Ectodermal cell (in vitro differentiated cells): Measurements from ENCODE around the gene PLEKHA1.

Experiments
- H3K27ac ChIP-seq: 2 replicates; pipeline ENCODE4 v1.7.0; 2013; ENCODE audit warnings: mild to moderate bottlenecking, low read depth, low read length; ENCODE audit not compliant: insufficient read depth, poor library complexity, severe bottlenecking
- H3K27me3 ChIP-seq: 2 replicates; pipeline ENCODE4 v1.7.0; 2013; ENCODE audit warnings: mild to moderate bottlenecking, low read length; ENCODE audit not compliant: insufficient read depth, control insufficient read depth, poor library complexity, severe bottlenecking
- H3K36me3 ChIP-seq: one replicate; pipeline ENCODE4 v1.7.0; 2013; ENCODE audit warnings: low read length; ENCODE audit not compliant: control insufficient read depth, insufficient read depth
- H3K4me1 ChIP-seq: one replicate; pipeline ENCODE4 v1.7.0; 2013; ENCODE audit warnings: low read length; ENCODE audit not compliant: control insufficient read depth, insufficient read depth
- H3K4me3 ChIP-seq: 2 replicates; pipeline ENCODE4 v1.7.0; 2013; ENCODE audit warnings: low read depth, low read length, control low read depth; ENCODE audit not compliant: insufficient read depth
- H3K9me3 ChIP-seq: 2 replicates; pipeline ENCODE4 v1.7.0; 2013; ENCODE audit warnings: mild to moderate bottlenecking, low read length, moderate library complexity; ENCODE audit not compliant: control insufficient read depth
- WGBS, 2 experiments: methylation state at CpG; one replicate each; pipeline ENCODE4 v1.1.7; 2013; ENCODE audit warnings: missing lambda C conversion rate in 2 of 2; 5-methylcytosine and 5-hydroxymethylcytosine counted together

The PLEKHA1 gene

GRCh38 chr10:122361046-122361445 lies 13.5 kb upstream of the PLEKHA1 start:
- no peaks in the 10 kb centered on the region for H3K4me1 ChIP-seq
- H3K36me3 ChIP-seq = no peaks in the 10 kb centered on the region
- H3K4me3 ChIP-seq = no peak overlapping the region
- no peaks in the 10 kb centered on the region for H3K27me3 ChIP-seq
- H3K27ac ChIP-seq = no peak overlapping the region
- no peaks in the 10 kb centered on the region for H3K9me3 ChIP-seq
- WGBS, 2 experiments = 94% methylated on average over 1 of the region's 1 CpG

GRCh38 chr10:122362031-122362592 lies 12.4 kb upstream of the PLEKHA1 start:
- Histone ChIP-seq H3K4me3 (no peak overlapping the region), H3K4me1 (no peaks in the 10 kb centered on the region), H3K36me3 (no peaks in the 10 kb centered on the region), H3K9me3 (no peaks in the 10 kb centered on the region), H3K27me3 (no peaks in the 10 kb centered on the region), H3K27ac (no peak overlapping the region)
- WGBS, 2 experiments = 92 to 94% methylated on average over 4 of the region's 4 CpGs

GRCh38 chr10:122362621-122363020 lies 11.9 kb upstream of the PLEKHA1 start:
- H3K4me3 ChIP-seq = no peak overlapping the region
- H3K27ac ChIP-seq = no peak overlapping the region
- H3K9me3 ChIP-seq = no peaks in the 10 kb centered on the region
- H3K27me3 ChIP-seq = no peaks in the 10 kb centered on the region
- H3K4me1 ChIP-seq = no peaks in the 10 kb centered on the region
- no peaks in the 10 kb centered on the region for H3K36me3 ChIP-seq
- 42 to 44% methylated on average over 2 of the region's 2 CpGs for WGBS, 2 experiments

- Histone ChIP-seq H3K4me1 (peaks cover under 1% of the 10 kb centered on the region), H3K9me3 (no peaks in the 10 kb centered on the region), H3K4me3 (no peak overlapping the region), H3K27ac (no peak overlapping the region), H3K36me3 (no peaks in the 10 kb centered on the region), H3K27me3 (no peaks in the 10 kb centered on the region)
- 93 to 98% methylated on average over 2 of the region's 2 CpGs for WGBS, 2 experiments
These were observed 11.2 kb upstream of the PLEKHA1 start for GRCh38 chr10:122363311-122363710.

DNA sequence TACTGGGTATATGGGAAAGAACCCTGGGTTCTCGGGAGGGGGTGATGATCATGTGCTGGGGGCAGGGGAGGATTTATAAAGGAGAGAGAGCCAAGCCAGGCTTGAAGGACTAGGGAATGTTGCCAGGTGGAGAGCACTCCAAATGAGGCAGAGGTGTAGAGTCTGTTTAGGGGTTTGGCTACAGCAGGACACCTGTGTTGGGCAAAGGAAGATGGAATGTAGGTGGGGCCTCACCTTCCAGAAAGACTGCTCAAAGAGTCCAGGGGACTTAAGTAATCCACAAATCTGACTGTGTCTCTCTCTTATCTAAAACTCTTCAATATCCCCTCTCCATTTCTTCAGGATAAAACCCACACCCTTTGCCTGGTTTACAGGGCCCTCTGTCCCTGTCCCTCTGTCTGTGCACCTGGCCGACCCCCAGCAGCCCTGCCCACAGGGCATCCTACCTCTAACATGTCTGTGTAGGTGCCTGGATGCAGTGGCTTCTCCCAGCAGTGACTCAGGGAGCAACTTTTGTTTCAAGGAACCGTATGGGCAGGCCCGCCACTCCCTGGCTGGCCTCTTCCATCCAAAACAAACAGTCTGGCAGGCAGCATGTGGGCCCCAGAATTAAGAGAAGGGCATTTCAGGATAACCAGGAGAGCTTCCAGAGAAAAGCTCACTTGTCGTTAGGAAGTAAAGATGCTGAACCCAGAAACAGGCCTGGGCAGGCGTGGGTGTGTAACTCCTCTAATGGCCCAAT lies 10.6 kb upstream of the PLEKHA1 start:
- no peaks in the 10 kb centered on the region for H3K36me3 ChIP-seq
- H3K27ac ChIP-seq = no peak overlapping the region
- WGBS, 2 experiments = 76 to 80% methylated on average over 6 of the region's 6 CpGs
- no peak overlapping the region for H3K4me3 ChIP-seq
- H3K4me1 ChIP-seq = peaks cover 3% of the 10 kb centered on the region
- no peaks in the 10 kb centered on the region for H3K27me3 ChIP-seq
- H3K9me3 ChIP-seq = no peaks in the 10 kb centered on the region

DNA sequence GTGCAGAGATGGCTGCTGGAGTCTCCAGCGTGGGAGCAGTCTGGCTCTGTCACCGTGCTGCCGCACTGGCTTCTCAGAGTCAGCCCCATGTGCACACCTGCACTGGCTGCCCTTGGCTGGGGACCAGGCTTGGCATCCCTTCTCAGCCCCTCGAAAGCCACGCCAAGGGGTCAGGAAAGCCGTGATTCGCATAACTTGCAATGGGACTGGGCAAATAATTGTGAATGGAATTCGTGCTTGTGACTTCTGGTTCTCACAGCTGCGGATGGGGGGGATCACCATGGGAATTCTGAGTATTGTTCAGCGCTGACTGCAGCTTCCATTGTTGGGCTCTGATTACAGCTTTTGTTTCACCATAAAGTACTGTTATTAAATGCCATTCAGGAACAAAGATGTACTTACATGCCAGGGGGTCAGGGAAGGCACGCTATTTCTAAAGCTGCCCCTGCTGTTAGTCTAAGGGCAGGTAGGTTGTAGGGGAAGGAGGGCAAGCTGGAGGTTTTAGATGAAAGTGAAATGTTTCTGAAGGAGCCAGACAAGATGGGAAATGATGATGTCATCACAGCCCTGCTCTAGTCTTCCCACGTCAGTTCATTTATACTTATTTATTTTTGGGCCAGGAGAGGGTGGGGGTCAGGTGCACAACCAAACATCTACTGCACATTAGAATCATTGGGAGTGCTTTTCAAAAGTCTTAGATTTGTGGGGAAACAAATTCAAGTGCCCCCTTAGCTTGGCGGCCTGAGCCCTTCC lies 5.8 kb upstream of the PLEKHA1 start:
- WGBS, 2 experiments = 69 to 70% methylated on average over 12 to 13 of the region's 13 CpGs
- Histone ChIP-seq H3K27me3 (peaks cover 12% of the 10 kb centered on the region), H3K9me3 (no peaks in the 10 kb centered on the region), H3K4me3 (no peak overlapping the region), H3K27ac (no peak overlapping the region), H3K36me3 (no peaks in the 10 kb centered on the region), H3K4me1 (peaks cover 6% of the 10 kb centered on the region)

- 86 to 91% methylated on average over 4 of the region's 4 CpGs for WGBS, 2 experiments
- no peak overlapping the region for H3K4me3 ChIP-seq
- H3K27me3 ChIP-seq = peaks cover 24% of the 10 kb centered on the region
- H3K9me3 ChIP-seq = no peaks in the 10 kb centered on the region
- peaks cover 7% of the 10 kb centered on the region for H3K4me1 ChIP-seq
- no peak overlapping the region for H3K27ac ChIP-seq
- H3K36me3 ChIP-seq = no peaks in the 10 kb centered on the region
These were observed 1.4 kb upstream of the PLEKHA1 start for GRCh38 chr10:122373108-122373507.

DNA sequence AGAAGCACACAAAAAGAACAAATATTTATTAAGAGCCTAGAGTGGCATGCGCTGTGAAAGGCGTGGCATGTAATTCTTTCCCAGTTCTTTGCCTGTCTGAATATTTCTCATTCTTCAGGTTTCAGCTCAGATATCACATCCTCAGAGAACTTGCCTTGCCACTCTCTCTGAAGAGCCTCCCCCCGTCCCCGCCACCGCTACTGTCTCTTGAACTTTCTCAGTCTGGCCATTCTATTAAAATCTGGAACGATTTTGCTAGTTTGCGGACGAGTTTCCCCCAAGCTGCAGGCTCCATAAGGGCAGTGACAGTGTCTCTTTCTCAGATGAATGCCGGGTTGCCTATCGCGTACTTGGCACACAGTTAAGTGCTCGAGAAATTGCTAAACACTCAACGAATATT lies 787 bp upstream of the PLEKHA1 start:
- H3K36me3 ChIP-seq = no peaks in the 10 kb centered on the region
- 41% methylated on average over 13 of the region's 13 CpGs for WGBS, 2 experiments
- H3K9me3 ChIP-seq = no peaks in the 10 kb centered on the region
- peaks cover 24% of the 10 kb centered on the region for H3K27me3 ChIP-seq
- H3K27ac ChIP-seq = no peak overlapping the region
- peaks cover 4% of the 10 kb centered on the region for H3K4me1 ChIP-seq
- peak overlapping the region; percentile 54 for H3K4me3 ChIP-seq

DNA sequence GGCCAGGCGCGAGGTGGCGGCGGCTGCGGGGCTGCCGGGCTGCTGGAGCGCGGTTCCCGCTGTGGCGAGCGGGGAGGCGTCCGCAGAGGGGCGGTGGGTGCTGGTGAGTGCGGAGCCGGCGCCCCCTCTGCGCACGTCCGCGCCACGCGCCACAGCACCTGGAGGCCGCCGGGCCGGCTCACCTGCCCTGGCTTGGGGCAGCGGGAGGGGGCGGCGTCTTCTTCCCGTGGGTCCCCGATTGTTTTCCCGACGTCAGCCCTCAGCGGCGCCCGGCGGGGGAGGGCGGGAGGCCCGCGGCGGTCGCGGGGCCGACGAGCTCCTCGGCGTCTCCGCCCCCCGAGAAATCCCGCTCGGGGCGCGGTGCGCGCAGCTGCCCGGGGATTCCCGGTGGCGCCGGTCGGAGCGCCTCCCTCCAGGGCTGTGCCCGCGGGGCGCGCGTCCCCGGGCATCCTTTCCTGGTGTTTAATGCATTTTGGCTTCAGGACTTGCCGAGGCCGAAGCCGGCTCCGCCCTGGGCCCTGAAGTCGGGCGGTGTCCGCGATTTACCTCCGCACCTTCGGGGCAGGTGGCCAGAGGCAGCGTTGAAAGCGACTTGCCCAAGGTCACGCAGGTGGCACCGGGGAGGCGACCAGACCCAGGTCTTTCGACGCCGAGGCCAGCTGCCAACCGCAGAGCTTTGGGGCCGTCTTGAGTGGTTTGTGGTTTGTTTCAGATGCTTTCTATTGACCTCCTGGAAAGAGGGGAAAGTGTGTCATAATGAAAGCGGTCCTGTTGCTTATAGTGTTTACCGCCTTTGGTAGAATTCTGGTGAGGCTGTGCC lies 561 bp downstream of the PLEKHA1 start:
- Histone ChIP-seq H3K27ac (no peak overlapping the region), H3K4me3 (peak overlapping the region; percentile 54), H3K36me3 (no peaks in the 10 kb centered on the region), H3K27me3 (peaks cover 24% of the 10 kb centered on the region), H3K9me3 (no peaks in the 10 kb centered on the region), H3K4me1 (peaks cover 4% of the 10 kb centered on the region)
- WGBS, 2 experiments = 1% methylated on average over 89 of the region's 89 CpGs
